Keratinocyte (primary cell): ENCODE measurements around the gene KHDRBS1. TPM values are rescaled to one million over a fixed set of nuclear protein-coding genes. Genes with fewer than 3 reads are reported as not detected.

ENCODE experiments used
- DNase-seq: peaks from one replicate; pipeline ENCODE4 v3.0.0-alpha.2; 2011; ENCODE audit warnings: low read depth, missing footprints, low spot score
- FAIRE-seq: peaks from 2 replicates; lab custom pipeline; 2011; peaks lifted over from hg19 to GRCh38; lab: Jason Lieb, UNC
- H2AFZ ChIP-seq: 2 replicates; pipeline ENCODE4 v1.6.0; 2012; ENCODE audit warnings: low read length, control low read depth, inconsistent platforms; ENCODE audit not compliant: control insufficient read depth
- H3K27ac ChIP-seq: 2 replicates; pipeline ENCODE4 v1.5.1; 2011; ENCODE audit warnings: low read length; ENCODE audit not compliant: control insufficient read depth, insufficient read depth
- H3K27me3 ChIP-seq: 3 replicates; pipeline ENCODE4 v1.6.0; 2011; ENCODE audit warnings: low read length; ENCODE audit not compliant: control insufficient read depth, insufficient read depth; ENCODE audit errors: extremely low read depth
- H3K36me3 ChIP-seq, 2 experiments: 2 replicates in 1 of 2; 3 replicates in 1 of 2; pipeline ENCODE4 v1.5.1; 2011; ENCODE audit warnings: low read length in 2 of 2, mild to moderate bottlenecking in 1 of 2; ENCODE audit not compliant: control insufficient read depth in 2 of 2, insufficient read depth in 2 of 2; ENCODE audit errors: extremely low read depth in 1 of 2
- H3K4me1 ChIP-seq: 3 replicates; pipeline ENCODE4 v1.5.1; 2011; ENCODE audit warnings: low read length; ENCODE audit not compliant: control insufficient read depth, insufficient read depth; ENCODE audit errors: extremely low read depth
- H3K4me2 ChIP-seq: 3 replicates; pipeline ENCODE4 v1.6.0; 2011; ENCODE audit warnings: low read depth, low read length; ENCODE audit not compliant: control insufficient read depth, insufficient read depth; ENCODE audit errors: extremely low read depth
- H3K4me3 ChIP-seq, 3 experiments: fragments of 200-600 bp in 1 of 3; sonication (generic) in 1 of 3; 2 replicates in 2 of 3; 3 replicates in 1 of 3; pipeline ENCODE4 v1.5.1; 2011 to 2016; ENCODE audit warnings: low read length in 3 of 3, mild to moderate bottlenecking in 3 of 3, control low read depth in 2 of 3, inconsistent platforms in 1 of 3, low read depth in 1 of 3, mixed read lengths in 1 of 3, mixed run types in 1 of 3, moderate library complexity in 1 of 3; ENCODE audit not compliant: control insufficient read depth in 2 of 3, insufficient read depth in 2 of 3; ENCODE audit errors: extremely low read depth in 1 of 3
- H3K79me2 ChIP-seq: 2 replicates; pipeline ENCODE4 v1.6.0; 2012; ENCODE audit warnings: low read length; ENCODE audit not compliant: control insufficient read depth, insufficient read depth
- H3K9ac ChIP-seq: 3 replicates; pipeline ENCODE4 v1.6.0; 2011; ENCODE audit warnings: low read length; ENCODE audit not compliant: control insufficient read depth, insufficient read depth; ENCODE audit errors: extremely low read depth
- H3K9me1 ChIP-seq: 3 replicates; pipeline ENCODE4 v1.6.0; 2011; ENCODE audit warnings: low read length; ENCODE audit not compliant: control insufficient read depth, insufficient read depth; ENCODE audit errors: extremely low read depth
- H3K9me3 ChIP-seq: 2 replicates; pipeline ENCODE4 v1.5.1; 2012; ENCODE audit warnings: low read depth, low read length; ENCODE audit not compliant: control insufficient read depth
- H4K20me1 ChIP-seq: 3 replicates; pipeline ENCODE4 v1.6.0; 2011; ENCODE audit warnings: low read length; ENCODE audit not compliant: control insufficient read depth, insufficient read depth; ENCODE audit errors: extremely low read depth
- EZH2 ChIP-seq: IDR thresholded peaks from one replicate; pipeline ENCODE4 v1.6.1; 2012; ENCODE audit warnings: inconsistent platforms, mild to moderate bottlenecking, low read length, moderate library complexity
- dilution Hi-C: fragments of 300-500 bp; cut with MboI; formaldehyde crosslinking; loops from one replicate; pipeline ENCODE4 v1.7.0; 2020; ENCODE audit warnings: low sequenced_read_pairs; ENCODE audit not compliant: extremely low pct_ligation_motif_present
- polyA plus RNA-seq, 5 experiments: library from polyadenylated mRNA; depleted of rRNA in 3 of 5; stranded (reverse) in 3 of 5; stranded (forward) in 1 of 5; unstranded in 1 of 5; fragments of >200 nt; gene quantifications; 1 replicate in 1 of 5; 2 replicates in 3 of 5; 3 replicates in 1 of 5; pipeline versions ENCODE4 v1.2.1 to v1.2.3, GENCODE V29; 2011 to 2012; ENCODE audit warnings: missing spikeins in 2 of 5, low read depth in 1 of 5, low replicate concordance in 1 of 5
- TF ChIP-seq, protein P1 (sequence below), 3 experiments: IDR thresholded peaks in 1 of 3; conservative IDR thresholded peaks in 1 of 3; optimal IDR thresholded peaks in 1 of 3; 2 replicates in 2 of 3; 3 replicates in 1 of 3; pipeline versions ENCODE3 to v1.5.1; 2011; ENCODE audit warnings: low read length in 3 of 3, mild to moderate bottlenecking in 3 of 3, moderate library complexity in 2 of 3, control low read depth in 1 of 3, inconsistent platforms in 1 of 3; ENCODE audit not compliant: insufficient read depth in 2 of 3; ENCODE audit errors: extremely low read depth in 1 of 3

Gene KHDRBS1
- polyA plus RNA-seq, 1 donor (not counting 4 experiments of a cell fraction or from before 2014, with no cell fraction given) = 54.7 TPM

DNA sequence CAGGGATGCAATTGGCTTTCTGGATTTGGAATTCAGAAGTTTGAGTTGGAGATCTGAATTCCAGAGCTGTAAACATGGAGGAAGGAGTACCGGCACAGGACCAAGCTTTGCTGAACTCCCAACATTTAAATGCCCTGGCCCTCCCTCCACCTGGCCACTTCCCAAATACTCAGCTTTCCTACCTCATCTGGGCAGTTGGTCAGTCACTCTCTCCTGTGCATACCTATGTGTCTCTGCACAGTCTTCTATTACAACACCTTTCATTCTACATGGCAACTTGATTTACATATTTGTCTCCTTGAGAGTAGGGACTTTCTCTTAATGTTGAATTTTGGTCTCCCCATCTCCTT lies 6.1 kb upstream of the KHDRBS1 start:
- TF ChIP-seq, protein P1, sequence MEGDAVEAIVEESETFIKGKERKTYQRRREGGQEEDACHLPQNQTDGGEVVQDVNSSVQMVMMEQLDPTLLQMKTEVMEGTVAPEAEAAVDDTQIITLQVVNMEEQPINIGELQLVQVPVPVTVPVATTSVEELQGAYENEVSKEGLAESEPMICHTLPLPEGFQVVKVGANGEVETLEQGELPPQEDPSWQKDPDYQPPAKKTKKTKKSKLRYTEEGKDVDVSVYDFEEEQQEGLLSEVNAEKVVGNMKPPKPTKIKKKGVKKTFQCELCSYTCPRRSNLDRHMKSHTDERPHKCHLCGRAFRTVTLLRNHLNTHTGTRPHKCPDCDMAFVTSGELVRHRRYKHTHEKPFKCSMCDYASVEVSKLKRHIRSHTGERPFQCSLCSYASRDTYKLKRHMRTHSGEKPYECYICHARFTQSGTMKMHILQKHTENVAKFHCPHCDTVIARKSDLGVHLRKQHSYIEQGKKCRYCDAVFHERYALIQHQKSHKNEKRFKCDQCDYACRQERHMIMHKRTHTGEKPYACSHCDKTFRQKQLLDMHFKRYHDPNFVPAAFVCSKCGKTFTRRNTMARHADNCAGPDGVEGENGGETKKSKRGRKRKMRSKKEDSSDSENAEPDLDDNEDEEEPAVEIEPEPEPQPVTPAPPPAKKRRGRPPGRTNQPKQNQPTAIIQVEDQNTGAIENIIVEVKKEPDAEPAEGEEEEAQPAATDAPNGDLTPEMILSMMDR (optimal IDR thresholded peaks at IDR 0.05 in 1 of 3, IDR thresholded peaks at IDR 0.05 in 1 of 3, conservative IDR thresholded peaks at IDR 0.05 in 1 of 3; ENCODE audit: extremely low read depth in 1 of 3, insufficient read depth in 2 of 3, low read length in 3 of 3) = no peak
- no peak for TF ChIP-seq EZH2
- Histone ChIP-seq H4K20me1 (no peaks in the 10 kb centered on the region), H2AFZ (no peak overlapping the region), H3K9ac (no peak overlapping the region), H3K79me2 (no peaks in the 10 kb centered on the region), H3K9me3 (no peaks in the 10 kb centered on the region), H3K27me3 (no peaks in the 10 kb centered on the region), H3K36me3 (no peaks in the 10 kb centered on the region), H3K9me1 (no peaks in the 10 kb centered on the region), H3K4me1 (no peaks in the 10 kb centered on the region), H3K27ac (no peak overlapping the region), H3K4me3 (no peak overlapping the region), H3K4me2 (no peak overlapping the region)
- DNase-seq (no peak), FAIRE-seq (no peak)
- dilution Hi-C loops = no loop called here

DNA sequence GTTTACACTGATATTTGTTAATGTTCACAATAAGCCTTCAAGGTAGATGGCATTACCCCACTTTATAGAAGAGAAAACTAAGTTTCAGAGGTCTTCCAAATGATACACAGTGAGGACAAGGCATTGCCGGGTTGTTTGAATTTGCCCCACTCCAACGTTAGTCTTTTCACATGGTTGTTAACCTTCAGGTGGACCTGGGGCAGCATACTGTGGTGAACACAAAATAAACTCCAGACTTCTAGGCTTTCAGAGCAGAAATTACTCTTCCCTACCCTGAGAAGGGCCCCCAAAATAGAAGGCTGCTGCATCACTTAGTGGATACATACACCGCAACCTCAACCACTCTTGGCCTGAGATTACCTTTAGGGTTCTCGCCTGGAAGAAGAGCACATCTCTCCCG lies 3.4 kb upstream of the KHDRBS1 start:
- no peak overlapping the region for H2AFZ ChIP-seq
- no peak for DNase-seq
- no peaks in the 10 kb centered on the region for H3K9me3 ChIP-seq
- no peaks in the 10 kb centered on the region for H3K9me1 ChIP-seq
- H4K20me1 ChIP-seq = peaks cover 10% of the 10 kb centered on the region
- no peaks in the 10 kb centered on the region for H3K27me3 ChIP-seq
- dilution Hi-C loops = no loop called here
- H3K9ac ChIP-seq = no peak overlapping the region
- no peak overlapping the region for H3K27ac ChIP-seq
- no peak overlapping the region for H3K4me2 ChIP-seq
- peaks cover 16% of the 10 kb centered on the region for H3K79me2 ChIP-seq
- peaks cover 3% of the 10 kb centered on the region for H3K4me1 ChIP-seq
- TF ChIP-seq, protein P1 (optimal IDR thresholded peaks at IDR 0.05 in 1 of 3, IDR thresholded peaks at IDR 0.05 in 1 of 3, conservative IDR thresholded peaks at IDR 0.05 in 1 of 3; ENCODE audit: extremely low read depth in 1 of 3, insufficient read depth in 2 of 3, low read length in 3 of 3) = no peak
- TF ChIP-seq EZH2 = no peak
- no peak overlapping the region for H3K4me3 ChIP-seq
- no peaks in the 10 kb centered on the region for H3K36me3 ChIP-seq
- no peak for FAIRE-seq
